HK-2 (cell line): ENCODE measurements around the gene RRAD.
"Not testable (repeated sequence)": the region's sequence is repeated elsewhere in the genome, so short reads cannot be mapped to it uniquely, and the experiment has no call there.

Experiments used
- DNase-seq: peaks from one replicate; pipeline ENCODE4 v3.0.0-alpha.2; 2018; ENCODE audit not compliant: unreplicated experiment

RRAD gene

GRCh38 chr16:66925322-66925840 lies at the start of gene RRAD:
Gene RRAD, minus strand, starts transcription at chr16:66925535. Its CDS starts 356 bp downstream, at chr16:66925179.
- DNase-seq = peak; percentile 90

DNA sequence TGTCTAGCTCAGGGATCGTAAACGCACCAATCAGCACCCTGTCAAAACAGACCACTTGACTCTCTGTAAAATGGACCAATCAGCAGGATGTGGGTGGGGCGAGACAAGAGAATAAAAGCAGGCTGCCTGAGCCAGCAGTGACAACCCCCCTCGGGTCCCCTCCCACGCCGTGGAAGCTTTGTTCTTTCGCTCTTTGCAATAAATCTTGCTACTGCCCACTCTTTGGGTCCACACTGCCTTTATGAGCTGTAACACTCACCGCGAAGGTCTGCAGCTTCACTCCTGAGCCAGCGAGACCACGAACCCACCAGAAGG lies 49.6 kb upstream of the RRAD start:
- DNase-seq = not testable (repeated sequence)

DNA sequence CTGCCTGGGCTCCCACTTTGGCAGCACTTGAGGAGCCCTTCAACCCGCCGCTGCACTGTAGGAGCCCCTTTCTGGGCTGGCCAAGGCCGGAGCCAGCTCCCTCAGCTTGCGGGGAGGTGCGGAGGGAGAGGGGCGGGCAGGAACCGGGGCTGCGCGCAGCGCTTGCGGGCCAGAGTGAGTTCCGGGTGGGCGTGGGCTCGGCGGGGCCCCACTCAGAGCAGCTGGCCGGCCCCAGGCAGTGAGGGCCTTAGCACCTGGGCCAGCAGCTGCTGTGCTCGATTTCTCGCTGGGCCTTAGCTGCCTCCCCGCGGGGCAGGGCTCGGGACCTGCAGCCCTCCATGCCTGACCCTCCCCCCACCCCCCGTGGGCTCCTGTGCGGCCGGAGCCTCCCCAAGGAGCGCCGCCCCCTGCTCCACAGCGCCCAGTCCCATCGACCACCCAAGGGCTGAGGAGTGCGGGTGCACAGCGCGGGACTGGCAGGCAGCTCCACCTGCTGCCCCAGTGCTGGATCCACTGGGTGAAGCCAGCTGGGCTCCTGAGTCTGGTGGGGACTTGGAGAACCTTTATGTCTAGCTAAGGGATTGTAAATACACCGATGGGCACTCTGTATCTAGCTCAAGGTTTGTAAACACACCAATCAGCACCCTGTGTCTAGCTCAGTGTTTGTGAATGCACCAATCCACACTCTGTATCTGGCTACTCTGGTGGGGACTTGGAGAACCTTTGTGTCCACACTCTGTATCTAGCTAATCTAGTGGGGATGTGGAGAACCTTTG lies 49.0 kb upstream of the RRAD start:
- DNase-seq = not testable (repeated sequence)

DNA sequence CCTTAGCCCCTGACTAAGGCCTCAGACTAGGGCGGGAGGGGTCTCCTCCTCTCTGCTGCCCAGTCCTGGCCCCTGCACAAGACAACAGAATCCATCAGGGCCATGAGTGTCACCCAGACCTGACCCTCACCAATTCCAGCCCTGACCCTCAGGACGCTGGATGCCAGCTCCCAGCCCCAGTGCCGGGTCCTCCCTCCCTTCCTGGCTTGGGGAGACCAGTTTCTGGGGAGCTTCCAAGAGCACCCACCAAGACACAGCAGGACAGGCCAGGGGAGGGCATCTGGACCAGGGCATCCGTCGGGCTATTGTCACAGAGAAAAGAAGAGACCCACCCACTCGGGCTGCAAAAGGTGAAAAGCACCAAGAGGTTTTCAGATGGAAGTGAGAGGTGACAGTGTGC lies 48.4 kb upstream of the RRAD start:
- no peak for DNase-seq

DNA sequence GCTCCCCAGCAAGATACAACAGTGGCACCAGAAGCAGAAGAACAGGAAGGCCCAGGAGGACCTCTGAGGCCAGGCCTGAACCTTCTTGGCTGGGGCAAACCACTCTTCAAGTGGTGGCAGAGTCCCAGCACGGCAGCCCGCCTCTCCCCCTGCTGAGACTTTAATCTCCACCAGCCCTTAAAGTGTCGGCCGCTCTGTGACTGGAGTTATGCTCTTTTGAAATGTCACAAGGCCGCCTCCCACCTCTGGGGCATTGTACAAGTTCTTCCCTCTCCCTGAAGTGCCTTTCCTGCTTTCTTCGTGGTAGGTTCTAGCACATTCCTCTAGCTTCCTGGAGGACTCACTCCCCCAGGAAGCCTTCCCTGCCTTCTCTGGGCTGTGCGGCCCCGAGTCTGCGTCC lies 47.6 kb upstream of the RRAD start:
- no peak for DNase-seq

- peak; percentile 78 for DNase-seq
These were observed 45.7 kb upstream of the RRAD start for GRCh38 chr16:66970775-66971720.

DNA sequence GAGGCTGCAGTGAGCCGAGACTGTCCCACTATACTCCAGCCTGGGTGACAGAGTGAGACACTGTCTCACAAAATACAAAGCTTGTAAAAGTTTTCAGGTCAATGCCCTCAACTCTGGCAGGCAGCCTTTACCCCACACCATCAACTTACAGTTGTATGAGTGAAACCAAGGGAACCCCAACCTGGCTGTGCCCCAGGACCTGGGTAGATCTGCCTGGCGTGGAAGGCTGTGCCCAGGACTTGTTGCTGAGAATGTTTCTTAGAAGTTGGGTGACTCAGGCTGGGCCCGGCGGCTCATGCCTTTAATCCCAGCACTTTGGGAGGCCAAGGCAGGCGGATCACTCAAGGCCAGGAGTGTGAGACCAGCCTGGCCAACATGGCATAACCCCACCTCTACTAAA lies 43.5 kb upstream of the RRAD start:
- no peak for DNase-seq

- DNase-seq = no peak
These were observed 38.7 kb upstream of the RRAD start for GRCh38 chr16:66964049-66964448.

DNA sequence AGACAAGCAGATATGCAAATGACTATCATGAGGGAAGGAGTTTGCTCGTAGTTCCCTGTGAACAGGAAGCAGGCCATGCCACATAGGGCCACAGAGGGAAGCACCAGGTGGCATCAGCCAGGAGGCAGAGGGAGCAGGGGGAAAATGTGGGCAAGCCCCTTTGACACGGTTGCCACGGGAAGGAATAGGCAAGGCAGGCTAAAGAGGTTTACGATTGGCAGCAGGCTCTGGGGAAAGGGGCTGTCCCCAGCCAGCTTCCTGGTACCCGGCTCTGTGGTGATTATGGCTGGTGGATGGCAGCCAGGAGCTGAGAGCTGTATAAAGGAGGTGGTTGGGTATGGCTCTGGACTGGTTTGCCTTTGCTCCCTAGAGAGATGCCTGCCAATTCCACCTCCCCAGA lies 36.6 kb upstream of the RRAD start:
- no peak for DNase-seq

DNA sequence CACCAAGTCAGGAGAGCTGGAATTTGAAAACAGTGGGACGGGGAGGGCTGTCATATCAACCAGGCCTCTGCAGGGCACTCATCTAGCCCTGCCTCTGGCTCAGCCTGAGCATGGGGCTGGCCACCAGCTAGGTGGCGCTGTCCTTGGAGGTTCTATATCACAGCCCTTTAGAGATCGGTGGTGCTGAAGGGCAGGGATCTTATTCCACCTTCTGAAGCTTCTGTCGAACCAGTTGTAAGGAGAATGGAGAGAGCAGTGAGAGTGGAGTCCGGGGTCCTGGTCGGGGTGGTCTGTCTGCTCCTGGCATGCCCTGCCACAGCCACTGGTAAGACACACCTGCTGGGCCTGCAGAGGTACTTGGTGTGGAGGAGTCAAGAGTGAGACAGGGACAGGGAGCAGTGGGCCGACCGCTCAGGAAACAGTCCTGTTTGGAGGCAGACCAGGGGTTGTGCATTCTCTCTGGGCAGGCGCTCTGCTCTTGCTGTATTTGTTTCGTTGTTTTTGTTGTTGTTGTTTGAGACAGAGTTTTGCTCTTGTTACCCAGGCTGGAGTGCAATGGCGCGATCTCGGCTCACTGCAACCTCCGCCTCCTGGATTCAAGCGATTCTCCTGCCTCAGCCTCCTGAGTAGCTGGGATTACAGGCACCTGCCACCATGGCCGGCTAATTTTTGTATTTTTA lies 35.9 kb upstream of the RRAD start, which contains the start of gene CES3:
Gene CES3 (plus strand): TSS at position 202 of the 680 bp plus-strand sequence. CDS start 42 bp downstream, at position 244.
- peak; percentile 52 for DNase-seq

GRCh38 chr16:66960270-66960669 lies 34.9 kb upstream of the RRAD start:
- DNase-seq = no peak

DNA sequence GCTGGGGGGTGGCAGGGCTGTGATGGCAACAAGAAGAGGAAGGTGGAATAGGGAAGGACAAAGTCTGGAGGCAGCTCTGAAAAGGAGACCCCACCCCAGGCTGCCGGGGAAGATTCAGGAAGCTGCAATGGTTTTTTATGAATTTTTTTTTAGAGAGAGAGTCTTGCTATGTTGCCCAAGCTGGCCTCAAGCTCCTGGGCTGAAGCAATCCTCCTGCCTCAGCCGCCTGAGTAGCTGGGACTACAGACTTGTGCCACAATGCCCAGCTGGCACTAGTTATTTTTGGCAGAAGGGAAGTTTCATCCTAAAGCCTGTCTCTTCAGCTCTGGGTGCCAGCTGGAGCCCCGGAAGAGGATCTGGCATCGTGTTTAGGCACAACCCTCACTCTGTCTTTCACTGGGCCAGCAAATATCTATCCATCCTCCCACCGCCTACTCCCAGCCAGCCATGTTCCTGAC lies 34.4 kb upstream of the RRAD start:
- DNase-seq = no peak

GRCh38 chr16:66958857-66959703 lies 33.7 kb upstream of the RRAD start:
- no peak for DNase-seq

DNA sequence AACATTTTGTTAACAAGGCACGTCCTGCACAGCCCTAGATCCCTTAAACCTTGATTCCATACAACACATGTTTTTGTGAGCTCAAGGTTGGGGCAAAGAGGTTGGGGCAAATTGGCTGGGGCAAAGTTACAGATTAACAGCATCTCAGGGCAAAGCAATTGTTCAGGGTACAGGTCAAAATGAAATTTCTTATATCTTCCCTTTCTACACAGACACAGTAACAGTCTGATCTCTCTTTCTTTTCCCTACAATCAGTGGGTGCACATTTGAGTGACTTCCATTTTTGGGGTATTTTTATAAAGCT lies 30.8 kb upstream of the RRAD start:
- not testable (repeated sequence) for DNase-seq

DNA sequence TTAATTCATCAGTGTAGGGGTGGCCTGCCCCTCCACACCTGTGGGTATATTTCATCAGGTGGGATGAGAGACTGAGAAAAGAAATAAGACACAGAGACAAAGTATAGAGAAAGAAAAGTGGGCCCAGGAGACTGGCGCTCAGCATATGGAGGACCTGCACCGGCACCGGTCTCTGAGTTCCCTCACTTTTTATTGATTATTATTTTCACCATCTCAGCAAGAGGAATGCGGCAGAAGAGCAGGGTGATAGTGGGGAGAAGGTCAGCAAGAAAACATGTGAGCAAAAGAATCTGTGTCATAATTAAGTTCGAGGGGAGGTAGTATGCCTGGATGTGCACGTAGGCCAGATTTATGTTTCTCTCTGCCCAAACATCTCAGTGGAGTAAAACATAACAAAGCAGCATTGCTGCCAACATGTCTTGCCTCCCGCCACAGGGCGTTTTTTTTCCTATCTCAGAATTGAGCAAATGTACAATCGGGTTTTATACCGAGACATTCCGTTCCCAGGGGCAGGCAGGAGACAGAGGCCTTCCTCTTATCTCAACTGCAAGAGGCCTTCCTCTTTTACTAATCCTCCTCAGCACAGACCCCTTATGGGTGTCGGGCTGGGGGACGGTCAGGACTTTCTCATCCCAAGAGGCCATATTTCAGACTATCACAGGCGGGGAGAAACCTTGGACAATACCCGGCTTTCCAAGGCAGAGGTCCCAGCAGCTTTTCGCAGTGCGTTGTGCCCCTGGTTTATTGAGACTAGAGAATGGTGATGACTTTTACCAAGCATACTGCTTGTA lies 30.2 kb upstream of the RRAD start:
- DNase-seq = not testable (repeated sequence)

DNA sequence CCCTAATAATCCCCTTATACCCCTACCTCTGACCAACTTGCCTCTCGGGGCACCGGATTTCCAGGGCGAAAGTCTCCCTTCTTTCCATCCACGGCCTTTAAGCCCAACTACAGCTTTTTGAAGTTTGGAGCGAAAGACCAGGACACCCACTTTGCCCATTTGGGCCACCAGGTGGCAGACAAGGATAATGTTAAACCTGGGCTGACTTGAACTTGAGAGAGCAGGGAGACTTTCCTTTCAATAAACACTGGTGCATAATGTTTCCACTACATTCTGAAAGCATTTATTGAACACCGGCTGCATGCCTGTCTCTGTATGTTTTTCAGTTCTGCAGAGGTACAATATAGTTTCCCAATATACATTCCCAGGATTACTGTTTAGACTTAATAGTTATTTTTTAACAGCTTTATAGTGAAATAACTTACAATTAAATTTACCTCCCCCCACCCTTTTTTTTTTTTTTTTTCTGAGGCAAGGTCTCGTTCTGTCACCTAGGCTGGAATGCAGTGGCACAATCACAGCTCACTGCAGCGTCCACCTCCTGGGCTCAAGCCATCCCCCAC lies 28.8 kb upstream of the RRAD start:
- peak; percentile 77 for DNase-seq

- no peak for DNase-seq
These were observed 28.2 kb upstream of the RRAD start for GRCh38 chr16:66953462-66954096.

DNA sequence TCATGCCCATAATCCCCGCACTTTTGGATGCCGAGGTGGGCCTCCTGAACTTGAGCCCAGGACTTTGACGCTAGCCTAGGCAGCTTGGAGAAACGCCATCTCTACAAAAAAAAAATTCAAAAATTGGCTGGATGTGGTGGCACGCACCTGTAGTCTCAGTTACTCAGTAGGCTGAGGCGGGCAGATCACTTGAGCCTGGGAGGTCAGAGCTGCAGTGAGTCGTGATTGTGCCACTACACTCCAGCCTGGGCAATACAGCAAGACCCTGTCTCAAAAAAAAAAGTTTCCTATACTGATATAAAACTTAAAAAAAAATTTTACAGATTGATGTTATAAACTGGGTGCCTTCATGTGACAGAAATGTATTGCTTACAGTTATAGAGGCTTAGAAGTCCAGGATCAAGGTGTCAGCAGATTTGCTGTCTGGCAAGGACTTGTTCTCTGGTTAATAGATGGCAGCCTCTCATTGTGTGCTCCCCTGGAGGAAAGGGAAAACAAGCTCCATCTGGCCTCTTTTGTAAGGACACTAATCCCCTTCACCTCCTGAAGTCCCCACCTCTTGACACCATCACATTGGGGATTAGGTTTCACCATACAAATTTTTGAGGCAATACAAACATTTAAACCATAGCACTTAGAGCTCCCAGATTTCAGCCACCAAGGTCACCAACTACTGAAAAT lies 27.2 kb upstream of the RRAD start:
- DNase-seq = no peak
